GM23338 (cell line): ENCODE results near the gene CDKN2D. TPM values are rescaled to one million over a fixed set of nuclear protein-coding genes. Genes with fewer than 3 reads are reported as not detected.
A peak's percentile ranks its signal among the peaks of the same experiment; 100 is the strongest.

Experiments used
- ATAC-seq: fragments of 200-7000 bp; cut with Tn5 transposase; 3 replicates; pipeline ENCODE4 v1.9.1; 2020
- DNase-seq: peaks from one replicate; pipeline ENCODE4 v3.0.0-alpha.2; 2015; ENCODE audit warnings: low spot score
- H2AFZ ChIP-seq: fragments of 200-600 bp; sonication (generic); 2 replicates; pipeline ENCODE4 v1.8.0; 2016; ENCODE audit warnings: antibody characterized with exemption, mild to moderate bottlenecking, moderate library complexity
- H3F3A ChIP-seq: fragments of 200-600 bp; sonication (generic); replicated peaks from 2 replicates; pipeline ENCODE4 v1.8.0; 2017; ENCODE audit warnings: antibody characterized with exemption, mixed run types, low read depth
- H3K27ac ChIP-seq: fragments of 200-600 bp; sonication (generic); 2 replicates; pipeline ENCODE4 v1.6.1; 2016; ENCODE audit warnings: low read depth
- H3K27me3 ChIP-seq: fragments of 200-600 bp; sonication (generic); 2 replicates; pipeline ENCODE4 v1.8.0; 2016; ENCODE audit warnings: mild to moderate bottlenecking, mixed run types, moderate library complexity; ENCODE audit not compliant: insufficient read depth
- H3K36me3 ChIP-seq: fragments of 200-600 bp; sonication (generic); 2 replicates; pipeline ENCODE4 v1.8.0; 2016; ENCODE audit warnings: mild to moderate bottlenecking; ENCODE audit not compliant: insufficient read depth
- H3K4me1 ChIP-seq: fragments of 200-600 bp; sonication (generic); 2 replicates; pipeline ENCODE4 v1.8.0; 2016; ENCODE audit warnings: mild to moderate bottlenecking, moderate library complexity; ENCODE audit not compliant: insufficient read depth
- H3K4me2 ChIP-seq: fragments of 200-600 bp; sonication (generic); 2 replicates; pipeline ENCODE4 v1.7.1; 2017; ENCODE audit warnings: mixed run types
- H3K4me3 ChIP-seq: fragments of 200-600 bp; sonication (generic); 2 replicates; pipeline ENCODE4 v1.6.1; 2016; ENCODE audit warnings: mixed run types
- H3K79me2 ChIP-seq: fragments of 200-600 bp; sonication (generic); replicated peaks from 2 replicates; pipeline ENCODE4 v1.8.0; 2017; ENCODE audit warnings: mild to moderate bottlenecking; ENCODE audit not compliant: insufficient read depth
- H3K9me2 ChIP-seq: fragments of 200-600 bp; sonication (generic); 2 replicates; pipeline ENCODE4 v1.8.0; 2017; ENCODE audit not compliant: insufficient read depth
- H4K20me1 ChIP-seq: fragments of 200-600 bp; sonication (generic); replicated peaks from 2 replicates; pipeline ENCODE4 v1.8.0; 2017; ENCODE audit warnings: mild to moderate bottlenecking; ENCODE audit not compliant: insufficient read depth
- H3K27ac Mint-ChIP-seq: 2 replicates; pipeline ENCODE4 v1.8.0; 2020; ENCODE audit warnings: inconsistent platforms, mild to moderate bottlenecking, moderate library complexity, mixed read lengths
- H3K27me3 Mint-ChIP-seq: 3 replicates; pipeline ENCODE4 v1.8.0; 2022; ENCODE audit warnings: low read depth, mild to moderate bottlenecking, moderate library complexity, mixed read lengths, inconsistent platforms; ENCODE audit not compliant: insufficient read depth, poor library complexity
- H3K36me3 Mint-ChIP-seq: 3 replicates; pipeline ENCODE4 v1.8.0; 2021; ENCODE audit warnings: low read depth, mild to moderate bottlenecking, inconsistent platforms, moderate library complexity, mixed read lengths
- H3K4me1 Mint-ChIP-seq: 3 replicates; pipeline ENCODE4 v1.8.0; 2020; ENCODE audit warnings: mild to moderate bottlenecking, inconsistent platforms, mixed read lengths
- H3K4me3 Mint-ChIP-seq: 3 replicates; pipeline ENCODE4 v1.8.0; 2021; ENCODE audit warnings: moderate library complexity, mild to moderate bottlenecking, inconsistent platforms, mixed read lengths
- H3K9me3 Mint-ChIP-seq: 3 replicates; pipeline ENCODE4 v1.8.0; 2020; ENCODE audit warnings: moderate library complexity, mild to moderate bottlenecking, inconsistent platforms, mixed read lengths
- EZH2 ChIP-seq: fragments of 200-600 bp; sonication (generic); IDR thresholded peaks from one replicate; pipeline ENCODE4 v1.8.0; 2017; ENCODE audit warnings: antibody characterized with exemption, mild to moderate bottlenecking, low read depth; ENCODE audit not compliant: unreplicated experiment
- EZH2phosphoT487 ChIP-seq: fragments of 200-600 bp; sonication (generic); IDR thresholded peaks from one replicate; pipeline ENCODE4 v1.8.1; 2018; ENCODE audit warnings: antibody characterized with exemption; ENCODE audit not compliant: unreplicated experiment
- JUNB ChIP-seq: IDR thresholded peaks from one replicate; pipeline ENCODE4 v1.6.1; 2016; ENCODE audit warnings: antibody characterized with exemption; ENCODE audit not compliant: unreplicated experiment
- NANOG ChIP-seq: IDR thresholded peaks from 2 replicates; pipeline ENCODE4 v1.6.1; 2016; ENCODE audit warnings: antibody characterized with exemption, borderline replicate concordance
- POLR2AphosphoS5 ChIP-seq: IDR thresholded peaks from 2 replicates; pipeline ENCODE4 v1.6.1; 2016; ENCODE audit warnings: antibody characterized with exemption, low read depth
- STAT1 ChIP-seq: IDR thresholded peaks from one replicate; pipeline ENCODE4 v1.6.1; 2016; ENCODE audit warnings: antibody characterized with exemption; ENCODE audit not compliant: unreplicated experiment
- ZNF331 ChIP-seq: fragments of 250-450 bp; sonication (Bioruptor Pico); IDR thresholded peaks from 2 replicates; pipeline ENCODE4 v1.5.0; 2020; ENCODE audit warnings: low read depth, mild to moderate bottlenecking, moderate library complexity
- polyA plus RNA-seq: library from polyadenylated mRNA; unstranded; fragments of >200 nt; fragmentation: Nextera tagmentation; extraction: Ambion mirVana; gene quantifications from 2 replicates; pipeline ENCODE4 v1.2.1, GENCODE V29; 2016
- total RNA-seq: library from RNA; depleted of rRNA; stranded (reverse); fragments of >200 nt; shearing (Covaris generic); gene quantifications from 2 replicates; pipeline ENCODE4 v1.2.3, GENCODE V29; 2014
- TF ChIP-seq, protein P1 (sequence below): IDR thresholded peaks from 2 replicates; pipeline ENCODE4 v1.6.1; 2016; ENCODE audit warnings: antibody characterized with exemption
- TF ChIP-seq, protein P2 (sequence below): IDR thresholded peaks from one replicate; pipeline ENCODE4 v1.6.1; 2018; ENCODE audit warnings: antibody characterized with exemption; ENCODE audit not compliant: unreplicated experiment
- TF ChIP-seq, protein P3 (sequence below), 2 experiments: fragments of 200-600 bp in 1 of 2; sonication (generic) in 1 of 2; conservative IDR thresholded peaks; 2 replicates each; pipeline versions ENCODE4 v1.5.1 to v1.6.1; 2016 to 2017; ENCODE audit warnings: antibody characterized with exemption in 2 of 2, low read depth in 2 of 2, mild to moderate bottlenecking in 2 of 2, moderate library complexity in 1 of 2

Gene CDKN2D
- total and polyA plus RNA-seq, 2 experiments from 2014 or later: 1.4 to 4.0 TPM

DNA sequence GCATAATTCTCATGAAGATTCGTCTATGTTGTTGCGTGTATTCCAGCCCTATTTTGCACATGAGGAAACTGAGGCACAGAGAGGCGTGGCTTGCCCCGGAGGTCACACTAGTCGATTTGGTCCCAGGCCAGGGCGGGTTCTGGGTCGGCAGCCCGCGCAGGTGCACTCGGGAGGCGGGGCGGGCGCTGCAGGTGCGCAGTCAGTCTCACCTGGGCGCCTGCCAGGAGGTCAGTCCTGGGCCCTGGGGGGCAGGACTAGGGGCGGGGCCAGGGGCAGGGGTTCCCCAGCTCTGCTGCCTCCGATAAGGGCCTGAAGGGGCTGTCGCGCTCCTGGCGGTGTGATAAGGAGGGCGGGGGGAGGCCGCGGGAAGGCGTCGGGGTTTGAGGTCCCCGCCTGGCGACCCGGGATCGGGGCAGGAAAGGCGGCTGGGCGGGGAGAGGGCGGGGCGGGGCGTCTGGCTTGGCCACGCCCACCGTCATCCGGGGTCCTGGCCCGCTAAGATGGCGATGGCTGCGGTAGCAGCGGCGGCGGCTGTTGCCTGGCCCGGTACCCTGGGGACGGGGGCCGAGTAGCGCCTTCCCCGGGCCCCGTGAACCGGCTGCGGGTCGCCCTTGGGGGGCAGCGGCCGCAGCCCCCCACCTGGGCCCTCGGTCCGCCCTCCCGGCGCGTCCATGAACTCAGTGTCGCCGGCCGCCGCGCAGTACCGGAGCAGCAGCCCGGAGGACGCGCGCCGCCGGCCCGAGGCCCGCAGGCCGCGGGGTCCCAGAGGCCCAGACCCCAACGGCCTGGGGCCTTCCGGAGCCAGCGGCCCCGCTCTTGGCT, 25.1 kb downstream of the CDKN2D start, which contains the start of gene ATG4D:
Gene ATG4D, plus strand, starts transcription at position 485 of the 822 bp plus-strand sequence. Its CDS starts 187 bp downstream, at position 672.
- H3F3A ChIP-seq: 0 out of 2 replicates have a peak, but pooled peaks cover 12% of the 10 kb centered on the region
- Mint-ChIP-seq H3K27me3 (peaks cover 7% of the 10 kb centered on the region), H3K4me1 (no peaks in the 10 kb centered on the region), H3K36me3 (peaks cover 13% of the 10 kb centered on the region; the same call in 2 of the 3 replicates), H3K27ac (no peak within 1 kb of the TSS), H3K9me3 (no peaks in the 10 kb centered on the region), H3K4me3 (peak within 1 kb of the TSS; percentile 87)
- H3K9me2 ChIP-seq: no peaks in the 10 kb centered on the region
- no peaks in the 10 kb centered on the region for H3K36me3 ChIP-seq
- no peaks in the 10 kb centered on the region; the same call in 1 of the 2 replicates for H3K4me1 ChIP-seq
- H3K27ac ChIP-seq: no peak within 1 kb of the TSS
- peaks cover 17% of the 10 kb centered on the region for H3K79me2 ChIP-seq
- peak; percentile 93 for DNase-seq
- H4K20me1 ChIP-seq: peaks cover 3% of the 10 kb centered on the region; the same call in 1 of the 2 replicates
- H3K4me3 ChIP-seq: peak within 1 kb of the TSS; percentile 85
- H2AFZ ChIP-seq: peak within 1 kb of the TSS; percentile 91
- peak; percentile 87 for ATAC-seq
- H3K4me2 ChIP-seq: peak within 1 kb of the TSS; percentile 82
- TF ChIP-seq EZH2 (no peak), NANOG (no peak), STAT1 (no peak), POLR2AphosphoS5 (peak; percentile 87)
- TF ChIP-seq, protein P1, sequence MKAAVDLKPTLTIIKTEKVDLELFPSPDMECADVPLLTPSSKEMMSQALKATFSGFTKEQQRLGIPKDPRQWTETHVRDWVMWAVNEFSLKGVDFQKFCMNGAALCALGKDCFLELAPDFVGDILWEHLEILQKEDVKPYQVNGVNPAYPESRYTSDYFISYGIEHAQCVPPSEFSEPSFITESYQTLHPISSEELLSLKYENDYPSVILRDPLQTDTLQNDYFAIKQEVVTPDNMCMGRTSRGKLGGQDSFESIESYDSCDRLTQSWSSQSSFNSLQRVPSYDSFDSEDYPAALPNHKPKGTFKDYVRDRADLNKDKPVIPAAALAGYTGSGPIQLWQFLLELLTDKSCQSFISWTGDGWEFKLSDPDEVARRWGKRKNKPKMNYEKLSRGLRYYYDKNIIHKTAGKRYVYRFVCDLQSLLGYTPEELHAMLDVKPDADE: no peak
- no peaks in the 10 kb centered on the region for H3K27me3 ChIP-seq

GRCh38 chr19:10543059-10543419, 25.7 kb downstream of the CDKN2D start:
- H3K27me3 Mint-ChIP-seq: peaks cover 8% of the 10 kb centered on the region
- H3K79me2 ChIP-seq: peaks cover 17% of the 10 kb centered on the region
- no peaks in the 10 kb centered on the region for H3K9me3 Mint-ChIP-seq
- H3K4me3 ChIP-seq: peak overlapping the region; percentile 85
- peak overlapping the region; percentile 73 for H3K4me3 Mint-ChIP-seq
- no peak overlapping the region for H3K27ac ChIP-seq
- no peaks in the 10 kb centered on the region; the same call in 1 of the 2 replicates for H3K4me1 ChIP-seq
- peak overlapping the region; percentile 82 for H3K4me2 ChIP-seq
- H3K36me3 ChIP-seq: no peaks in the 10 kb centered on the region
- H3K4me1 Mint-ChIP-seq: no peaks in the 10 kb centered on the region
- peaks cover 8% of the 10 kb centered on the region; the same call in 2 of the 3 replicates for H3K36me3 Mint-ChIP-seq
- no peaks in the 10 kb centered on the region for H3K9me2 ChIP-seq
- no peaks in the 10 kb centered on the region for H3K27me3 ChIP-seq
- H4K20me1 ChIP-seq: peaks cover 3% of the 10 kb centered on the region; the same call in 1 of the 2 replicates
- peak overlapping the region; percentile 91 for H2AFZ ChIP-seq
- 0 out of 2 replicates have a peak, but pooled peaks cover 12% of the 10 kb centered on the region for H3F3A ChIP-seq
- no peak for DNase-seq
- no peak for ATAC-seq
- H3K27ac Mint-ChIP-seq: no peak overlapping the region
- TF ChIP-seq JUNB (no peak), EZH2phosphoT487 (no peak), ZNF331 (no peak), NANOG (no peak), EZH2 (no peak), STAT1 (no peak), POLR2AphosphoS5 (no peak)
- TF ChIP-seq, protein P2, sequence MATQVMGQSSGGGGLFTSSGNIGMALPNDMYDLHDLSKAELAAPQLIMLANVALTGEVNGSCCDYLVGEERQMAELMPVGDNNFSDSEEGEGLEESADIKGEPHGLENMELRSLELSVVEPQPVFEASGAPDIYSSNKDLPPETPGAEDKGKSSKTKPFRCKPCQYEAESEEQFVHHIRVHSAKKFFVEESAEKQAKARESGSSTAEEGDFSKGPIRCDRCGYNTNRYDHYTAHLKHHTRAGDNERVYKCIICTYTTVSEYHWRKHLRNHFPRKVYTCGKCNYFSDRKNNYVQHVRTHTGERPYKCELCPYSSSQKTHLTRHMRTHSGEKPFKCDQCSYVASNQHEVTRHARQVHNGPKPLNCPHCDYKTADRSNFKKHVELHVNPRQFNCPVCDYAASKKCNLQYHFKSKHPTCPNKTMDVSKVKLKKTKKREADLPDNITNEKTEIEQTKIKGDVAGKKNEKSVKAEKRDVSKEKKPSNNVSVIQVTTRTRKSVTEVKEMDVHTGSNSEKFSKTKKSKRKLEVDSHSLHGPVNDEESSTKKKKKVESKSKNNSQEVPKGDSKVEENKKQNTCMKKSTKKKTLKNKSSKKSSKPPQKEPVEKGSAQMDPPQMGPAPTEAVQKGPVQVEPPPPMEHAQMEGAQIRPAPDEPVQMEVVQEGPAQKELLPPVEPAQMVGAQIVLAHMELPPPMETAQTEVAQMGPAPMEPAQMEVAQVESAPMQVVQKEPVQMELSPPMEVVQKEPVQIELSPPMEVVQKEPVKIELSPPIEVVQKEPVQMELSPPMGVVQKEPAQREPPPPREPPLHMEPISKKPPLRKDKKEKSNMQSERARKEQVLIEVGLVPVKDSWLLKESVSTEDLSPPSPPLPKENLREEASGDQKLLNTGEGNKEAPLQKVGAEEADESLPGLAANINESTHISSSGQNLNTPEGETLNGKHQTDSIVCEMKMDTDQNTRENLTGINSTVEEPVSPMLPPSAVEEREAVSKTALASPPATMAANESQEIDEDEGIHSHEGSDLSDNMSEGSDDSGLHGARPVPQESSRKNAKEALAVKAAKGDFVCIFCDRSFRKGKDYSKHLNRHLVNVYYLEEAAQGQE: no peak
- TF ChIP-seq, protein P1: no peak
- TF ChIP-seq, protein P3, sequence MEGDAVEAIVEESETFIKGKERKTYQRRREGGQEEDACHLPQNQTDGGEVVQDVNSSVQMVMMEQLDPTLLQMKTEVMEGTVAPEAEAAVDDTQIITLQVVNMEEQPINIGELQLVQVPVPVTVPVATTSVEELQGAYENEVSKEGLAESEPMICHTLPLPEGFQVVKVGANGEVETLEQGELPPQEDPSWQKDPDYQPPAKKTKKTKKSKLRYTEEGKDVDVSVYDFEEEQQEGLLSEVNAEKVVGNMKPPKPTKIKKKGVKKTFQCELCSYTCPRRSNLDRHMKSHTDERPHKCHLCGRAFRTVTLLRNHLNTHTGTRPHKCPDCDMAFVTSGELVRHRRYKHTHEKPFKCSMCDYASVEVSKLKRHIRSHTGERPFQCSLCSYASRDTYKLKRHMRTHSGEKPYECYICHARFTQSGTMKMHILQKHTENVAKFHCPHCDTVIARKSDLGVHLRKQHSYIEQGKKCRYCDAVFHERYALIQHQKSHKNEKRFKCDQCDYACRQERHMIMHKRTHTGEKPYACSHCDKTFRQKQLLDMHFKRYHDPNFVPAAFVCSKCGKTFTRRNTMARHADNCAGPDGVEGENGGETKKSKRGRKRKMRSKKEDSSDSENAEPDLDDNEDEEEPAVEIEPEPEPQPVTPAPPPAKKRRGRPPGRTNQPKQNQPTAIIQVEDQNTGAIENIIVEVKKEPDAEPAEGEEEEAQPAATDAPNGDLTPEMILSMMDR (conservative IDR thresholded peaks at IDR 0.05; ENCODE audit: low read depth in 2 of 2): no peak
